AG04449 (cell line): Measurements from ENCODE around the gene PPP2R5D.

ENCODE experiments used
- CTCF ChIA-PET: fragments of 350-600 bp; formaldehyde crosslinking; extraction: SDS; loops from one replicate; lab custom pipeline; 2021; ENCODE audit warnings: antibody characterized with exemption; lab: Yijun Ruan, JAX
- POLR2A ChIA-PET: fragments of 400-600, 350-600 bp; formaldehyde crosslinking; extraction: SDS; loops from one replicate; lab custom pipeline; 2020; ENCODE audit warnings: antibody characterized with exemption, inconsistent platforms; lab: Yijun Ruan, JAX
- DNase-seq: peaks from one replicate; pipeline ENCODE4 v3.0.0-alpha.2; 2010; ENCODE audit warnings: low read depth, low spot score
- H3K4me3 ChIP-seq: 2 replicates; pipeline ENCODE4 v1.5.1; 2011; ENCODE audit warnings: low read depth, mild to moderate bottlenecking, control low read depth, low read length
- TF ChIP-seq, protein P1 (sequence below): IDR thresholded peaks from one replicate; pipeline ENCODE4 v1.5.1; 2011; ENCODE audit warnings: mild to moderate bottlenecking, moderate library complexity, low read length, control low read depth, inconsistent platforms; ENCODE audit not compliant: insufficient read depth; ENCODE audit errors: missing control alignments

PPP2R5D gene

DNA sequence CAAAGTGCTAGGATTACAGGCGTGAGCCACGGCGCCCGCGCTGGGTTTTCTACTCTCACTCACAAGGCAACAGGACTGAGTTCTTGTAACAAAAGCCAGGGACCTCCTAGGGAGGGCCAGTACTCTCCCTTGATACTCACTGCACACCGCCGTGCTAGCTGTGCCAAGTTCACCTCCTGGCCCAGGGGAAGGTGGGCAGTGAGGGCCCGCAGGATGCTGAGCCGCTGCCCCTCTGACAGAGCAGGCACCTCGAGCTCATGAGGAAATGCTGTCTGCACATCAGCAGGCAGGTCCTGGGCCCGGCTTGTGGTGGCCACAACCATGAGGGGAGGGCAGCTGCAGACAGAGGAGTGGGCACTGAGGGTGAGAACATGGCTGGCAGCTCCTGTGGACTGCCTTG lies 17.1 kb upstream of the PPP2R5D start:
- no peak for DNase-seq
- ChIA-PET POLR2A (no interaction called here), CTCF (interaction anchor here (0.8 kb wide), 1 partner anchor 11 kb away, joined by 3 read pairs; no protein-coding TSS in a partner anchor)
- H3K4me3 ChIP-seq: no peak overlapping the region
- TF ChIP-seq, protein P1, sequence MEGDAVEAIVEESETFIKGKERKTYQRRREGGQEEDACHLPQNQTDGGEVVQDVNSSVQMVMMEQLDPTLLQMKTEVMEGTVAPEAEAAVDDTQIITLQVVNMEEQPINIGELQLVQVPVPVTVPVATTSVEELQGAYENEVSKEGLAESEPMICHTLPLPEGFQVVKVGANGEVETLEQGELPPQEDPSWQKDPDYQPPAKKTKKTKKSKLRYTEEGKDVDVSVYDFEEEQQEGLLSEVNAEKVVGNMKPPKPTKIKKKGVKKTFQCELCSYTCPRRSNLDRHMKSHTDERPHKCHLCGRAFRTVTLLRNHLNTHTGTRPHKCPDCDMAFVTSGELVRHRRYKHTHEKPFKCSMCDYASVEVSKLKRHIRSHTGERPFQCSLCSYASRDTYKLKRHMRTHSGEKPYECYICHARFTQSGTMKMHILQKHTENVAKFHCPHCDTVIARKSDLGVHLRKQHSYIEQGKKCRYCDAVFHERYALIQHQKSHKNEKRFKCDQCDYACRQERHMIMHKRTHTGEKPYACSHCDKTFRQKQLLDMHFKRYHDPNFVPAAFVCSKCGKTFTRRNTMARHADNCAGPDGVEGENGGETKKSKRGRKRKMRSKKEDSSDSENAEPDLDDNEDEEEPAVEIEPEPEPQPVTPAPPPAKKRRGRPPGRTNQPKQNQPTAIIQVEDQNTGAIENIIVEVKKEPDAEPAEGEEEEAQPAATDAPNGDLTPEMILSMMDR: no peak

DNA sequence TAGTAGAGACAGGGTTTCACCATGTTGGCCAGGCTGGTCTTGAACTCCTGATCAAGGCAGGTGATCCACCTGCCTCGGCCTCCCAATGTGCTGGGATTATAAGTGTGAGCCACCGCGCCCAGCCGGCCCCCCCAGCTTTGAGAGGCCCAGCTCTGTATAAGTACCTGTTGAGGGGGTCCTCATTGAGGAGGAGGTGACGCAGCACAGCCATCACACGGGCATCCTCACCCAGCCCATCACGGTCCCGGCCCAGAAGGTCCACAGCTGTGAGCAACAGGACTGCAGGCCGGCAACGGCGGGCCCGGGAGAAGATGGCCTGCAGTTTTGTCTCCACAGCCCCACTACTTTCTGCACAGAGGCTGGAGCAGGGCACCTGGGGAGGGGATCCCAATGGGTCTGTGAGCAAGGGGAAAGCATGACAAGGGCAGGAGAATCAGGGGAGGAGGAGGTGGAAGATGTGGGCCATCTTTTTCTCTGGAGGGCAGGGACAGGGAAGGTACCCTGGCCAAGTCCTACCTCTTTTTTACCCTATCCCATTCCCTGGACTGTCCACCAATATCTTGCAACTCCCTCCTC lies 16.2 kb upstream of the PPP2R5D start:
- no peak for DNase-seq
- TF ChIP-seq, protein P1: no peak
- POLR2A ChIA-PET: no interaction called here
- no peak overlapping the region for H3K4me3 ChIP-seq
- CTCF ChIA-PET: no interaction called here

DNA sequence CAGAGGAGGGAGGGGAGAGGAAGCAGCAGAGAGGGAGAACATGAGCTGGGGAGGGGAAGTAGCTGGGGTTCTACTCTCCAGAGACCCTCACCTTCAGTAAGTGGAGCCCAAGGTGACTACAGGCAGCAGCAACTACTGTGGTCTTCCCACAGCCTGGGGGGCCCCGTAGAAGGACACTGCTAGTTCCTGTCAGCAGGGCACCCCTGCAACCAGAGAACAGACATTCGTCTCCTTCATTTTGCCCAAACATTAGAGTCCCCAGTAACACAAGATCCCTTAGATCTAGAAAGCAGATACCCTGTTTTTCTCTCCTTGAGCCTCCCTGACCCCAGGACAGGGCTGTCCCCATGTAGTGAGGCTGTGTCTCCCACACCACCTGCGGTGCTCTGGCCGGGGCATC lies 15.6 kb upstream of the PPP2R5D start:
- no peak overlapping the region for H3K4me3 ChIP-seq
- ChIA-PET CTCF (no interaction called here), POLR2A (no interaction called here)
- TF ChIP-seq, protein P1: no peak
- no peak for DNase-seq

- H3K4me3 ChIP-seq: no peak overlapping the region
- ChIA-PET CTCF (interaction anchor here (1.1 kb wide), 1 partner anchor 27 kb away, joined by 3 read pairs; no protein-coding TSS in a partner anchor), POLR2A (no interaction called here)
- TF ChIP-seq, protein P1: no peak
- no peak for DNase-seq
Observed at GRCh38 chr6:42969431-42969830, 14.9 kb upstream of the PPP2R5D start.

DNA sequence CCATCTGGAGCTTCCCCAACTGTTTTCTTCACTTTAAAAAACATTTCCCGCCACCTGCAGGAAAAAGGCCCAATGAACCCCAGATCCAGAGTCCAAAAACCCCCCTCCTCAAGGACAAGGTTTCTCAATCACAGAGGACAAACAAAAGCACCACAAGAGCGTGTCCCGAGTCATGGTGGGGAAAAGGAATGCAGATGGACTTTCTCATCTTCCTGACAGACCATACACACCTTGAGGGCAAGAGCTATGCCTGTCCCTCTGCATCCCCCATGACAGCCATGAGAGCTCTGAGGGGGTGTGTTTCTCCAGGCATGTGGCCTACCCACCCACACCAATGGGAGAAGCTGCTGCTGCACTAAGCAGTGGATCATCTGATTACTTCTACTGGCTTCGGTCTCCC lies 14.4 kb upstream of the PPP2R5D start:
- TF ChIP-seq, protein P1: no peak
- no peak for DNase-seq
- POLR2A ChIA-PET: interaction anchor here (1.2 to 1.3 kb wide), 2 partner anchors 9 to 89 kb away, joined by 3 to 6 read pairs; partner anchors contain the start of genes KLC4, MRPL2 and PEX6

DNA sequence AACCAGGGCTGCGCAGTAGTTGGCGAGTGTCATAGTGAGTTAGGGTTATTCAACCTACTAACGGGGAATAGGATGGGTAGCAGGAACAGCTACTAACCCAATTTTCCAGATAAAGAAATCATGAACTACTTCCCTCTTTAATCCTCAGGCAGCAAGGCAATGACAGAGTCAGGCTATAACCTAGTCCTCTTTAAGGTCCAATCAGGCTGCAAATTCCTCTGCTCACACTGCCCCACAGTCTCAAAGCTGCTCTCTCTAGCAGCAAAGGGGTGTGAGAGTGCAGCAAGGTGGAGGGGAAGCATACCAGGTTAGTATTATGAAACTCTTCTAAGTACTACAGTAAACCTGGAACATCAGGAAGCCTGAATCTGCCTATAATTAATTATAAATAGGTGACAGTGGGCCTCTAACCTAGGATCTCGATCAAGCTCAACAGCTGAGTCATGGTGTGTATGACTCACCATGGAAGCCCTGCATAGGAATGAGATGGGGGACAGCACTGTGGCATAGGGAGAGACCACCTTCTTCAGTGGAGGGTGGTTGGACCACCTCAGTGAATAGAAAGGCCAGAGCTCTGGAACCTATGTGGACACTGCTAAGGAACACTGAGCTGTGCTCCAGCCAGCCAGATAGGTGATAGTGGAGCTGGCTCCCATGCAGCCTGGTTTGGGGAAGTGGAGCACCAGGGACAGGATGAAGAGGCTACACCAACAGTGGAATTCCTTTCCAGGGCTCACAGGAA lies 13.3 kb upstream of the PPP2R5D start:
- CTCF ChIA-PET: interaction anchor here (1.0 to 1.2 kb wide), 2 partner anchors 8 to 10 kb away, joined by 3 read pairs; partner anchors contain the start of gene PEX6
- no peak for DNase-seq
- POLR2A ChIA-PET: interaction anchor here (0.5 to 1.5 kb wide), 6 partner anchors 8 to 88 kb away, joined by 3 to 6 read pairs (median 4); partner anchors contain the start of genes KLC4, KLHDC3, MEA1 and MRPL2
- no peak overlapping the region for H3K4me3 ChIP-seq
- TF ChIP-seq, protein P1: no peak

More for the DNA sequence above, 14.4 kb upstream of the PPP2R5D start:
- no peak overlapping the region for H3K4me3 ChIP-seq
- CTCF ChIA-PET: interaction anchor here (1.1 kb wide), 1 partner anchor 27 kb away, joined by 3 read pairs; no protein-coding TSS in a partner anchor
